Tibial artery (tissue), 4 donors: ENCODE data around the gene CTSS.

Source experiments
- DNase-seq, 2 donors: peaks; one replicate each; pipeline ENCODE4 v3.0.0-alpha.2; 2019
- H3K27ac ChIP-seq, 2 donors: fragments of 200-600 bp; sonication (generic) in 1 of 2; 1 replicate in 1 of 2; 2 replicates in 1 of 2; pipeline ENCODE4 v1.5.1; 2018 to 2019; ENCODE audit warnings: mild to moderate bottlenecking in 1 of 2
- H3K27me3 ChIP-seq, 2 donors: fragments of 200-600 bp; sonication (generic) in 1 of 2; one replicate each; pipeline versions ENCODE4 v1.5.1 to v1.6.0; 2016 to 2019
- H3K36me3 ChIP-seq, 3 donors: fragments of 200-600 bp; sonication (generic) in 2 of 3; one replicate each; pipeline ENCODE4 v1.5.1; 2016 to 2019; ENCODE audit warnings: mild to moderate bottlenecking in 2 of 3
- H3K4me1 ChIP-seq, 4 donors: fragments of 200-600 bp; sonication (generic) in 2 of 4; 1 replicate in 3 of 4; 2 replicates in 1 of 4; pipeline ENCODE4 v1.5.1; 2016 to 2019
- H3K4me3 ChIP-seq, 2 donors: fragments of 200-600 bp; sonication (generic) in 1 of 2; 1 replicate in 1 of 2; 2 replicates in 1 of 2; pipeline ENCODE4 v1.5.1; 2018 to 2019; ENCODE audit warnings: mild to moderate bottlenecking in 2 of 2
- H3K9me3 ChIP-seq, 3 donors: fragments of 200-600 bp; sonication (generic) in 1 of 3; one replicate each; pipeline ENCODE4 v1.5.1; 2016 to 2019
- intact Hi-C: fragments of 100-400 bp; cut with DNase I; formaldehyde crosslinking; loops from one replicate; pipeline ENCODE4 v1.15.0; 2023; ENCODE audit warnings: low total_unique reads
- TF ChIP-seq, protein P1 (sequence below), 2 experiments: fragments of 200-600 bp in 1 of 2; fragments of 450-650 bp in 1 of 2; IDR thresholded peaks; one replicate each; pipeline ENCODE4 v1.5.1; 2017 to 2019; ENCODE audit warnings: antibody characterized with exemption in 2 of 2, mild to moderate bottlenecking in 1 of 2, moderate library complexity in 1 of 2

Gene CTSS

DNA sequence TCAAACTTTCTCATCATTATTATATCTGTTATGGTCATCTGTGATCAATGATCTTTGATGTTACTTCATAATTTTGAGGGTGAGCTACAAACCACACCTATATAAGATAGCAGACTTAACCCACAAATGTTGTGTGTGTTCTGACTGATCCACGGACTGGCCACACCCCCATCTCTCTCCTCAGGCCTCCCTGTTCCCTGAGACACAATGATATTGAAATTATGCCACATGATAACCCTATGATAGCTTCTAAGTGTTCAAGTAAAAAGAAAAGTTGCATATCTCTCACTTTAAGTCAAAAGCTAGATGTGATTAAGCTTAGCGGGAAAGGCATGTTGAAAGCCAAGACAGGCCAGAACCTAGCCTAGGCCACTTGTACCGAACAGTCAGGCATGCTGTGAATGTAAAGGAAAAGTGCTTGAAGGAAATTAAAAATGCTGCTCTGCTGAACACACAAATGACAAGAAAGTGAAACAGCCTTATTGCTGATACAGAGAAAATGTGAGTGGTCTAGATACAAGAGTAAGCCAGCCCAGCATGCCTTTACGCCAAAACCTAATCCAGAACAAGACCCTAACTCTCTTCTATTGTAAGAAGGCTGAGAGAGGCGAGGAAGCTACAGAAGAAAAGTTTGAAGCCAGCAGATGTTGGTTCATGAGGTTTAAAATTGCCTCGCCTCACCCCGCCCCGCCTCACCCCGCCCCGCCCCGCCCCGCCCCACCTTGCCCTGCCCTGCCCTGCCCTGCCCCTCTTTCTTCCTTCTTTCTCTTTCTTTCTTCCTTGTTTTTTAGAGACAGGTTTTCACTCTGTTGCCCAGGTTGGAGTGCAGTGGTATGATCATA, 16.5 kb downstream of the CTSS start:
- intact Hi-C loops, result no loop called here
- DNase-seq, result no peak
- Histone ChIP-seq H3K4me3 (no peak overlapping the region), H3K9me3 (no peaks in the 10 kb centered on the region), H3K27ac (no peak overlapping the region), H3K27me3 (no peaks in the 10 kb centered on the region), H3K36me3 (peaks cover 0 to 3% (median 0%) of the 10 kb centered on the region in 3 donors), H3K4me1 (no peaks in the 10 kb centered on the region)
- TF ChIP-seq, protein P1, sequence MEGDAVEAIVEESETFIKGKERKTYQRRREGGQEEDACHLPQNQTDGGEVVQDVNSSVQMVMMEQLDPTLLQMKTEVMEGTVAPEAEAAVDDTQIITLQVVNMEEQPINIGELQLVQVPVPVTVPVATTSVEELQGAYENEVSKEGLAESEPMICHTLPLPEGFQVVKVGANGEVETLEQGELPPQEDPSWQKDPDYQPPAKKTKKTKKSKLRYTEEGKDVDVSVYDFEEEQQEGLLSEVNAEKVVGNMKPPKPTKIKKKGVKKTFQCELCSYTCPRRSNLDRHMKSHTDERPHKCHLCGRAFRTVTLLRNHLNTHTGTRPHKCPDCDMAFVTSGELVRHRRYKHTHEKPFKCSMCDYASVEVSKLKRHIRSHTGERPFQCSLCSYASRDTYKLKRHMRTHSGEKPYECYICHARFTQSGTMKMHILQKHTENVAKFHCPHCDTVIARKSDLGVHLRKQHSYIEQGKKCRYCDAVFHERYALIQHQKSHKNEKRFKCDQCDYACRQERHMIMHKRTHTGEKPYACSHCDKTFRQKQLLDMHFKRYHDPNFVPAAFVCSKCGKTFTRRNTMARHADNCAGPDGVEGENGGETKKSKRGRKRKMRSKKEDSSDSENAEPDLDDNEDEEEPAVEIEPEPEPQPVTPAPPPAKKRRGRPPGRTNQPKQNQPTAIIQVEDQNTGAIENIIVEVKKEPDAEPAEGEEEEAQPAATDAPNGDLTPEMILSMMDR (IDR thresholded peaks at IDR 0.05), result no peak

- Histone ChIP-seq H3K4me1 (no peaks in the 10 kb centered on the region), H3K4me3 (no peak overlapping the region), H3K36me3 (no peaks in the 10 kb centered on the region), H3K27me3 (no peaks in the 10 kb centered on the region), H3K27ac (no peak overlapping the region), H3K9me3 (no peaks in the 10 kb centered on the region)
- TF ChIP-seq, protein P1 (IDR thresholded peaks at IDR 0.05), result no peak
- DNase-seq, result no peak
- intact Hi-C loops, result no loop called here
Observed at GRCh38 chr1:150730130-150730721, 35.4 kb downstream of the CTSS start.

DNA sequence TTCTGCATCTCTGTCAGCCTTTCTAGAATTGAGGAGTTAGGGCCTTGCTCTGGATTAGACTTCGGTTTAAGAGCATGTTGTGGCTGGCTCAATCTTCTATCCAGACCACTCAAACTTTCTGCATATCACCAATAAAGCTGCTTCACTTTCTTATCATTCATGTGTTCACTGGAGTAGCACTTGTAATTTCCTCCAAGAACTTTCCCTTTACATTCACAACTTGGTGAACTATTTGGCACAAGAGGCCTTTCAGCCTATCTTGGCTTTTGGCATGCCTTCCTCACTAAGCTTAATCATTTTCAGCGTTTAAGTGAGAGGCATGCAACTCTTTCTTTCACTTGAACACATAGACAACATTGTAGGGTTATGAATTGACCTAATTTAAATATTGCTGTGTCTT, 41.2 kb downstream of the CTSS start:
- intact Hi-C loops, result no loop called here
- Histone ChIP-seq H3K27me3 (no peaks in the 10 kb centered on the region), H3K36me3 (no peaks in the 10 kb centered on the region), H3K4me3 (no peak overlapping the region), H3K27ac (no peak overlapping the region), H3K9me3 (no peaks in the 10 kb centered on the region), H3K4me1 (no peaks in the 10 kb centered on the region)
- TF ChIP-seq, protein P1 (IDR thresholded peaks at IDR 0.05), result no peak
- no peak for DNase-seq

DNA sequence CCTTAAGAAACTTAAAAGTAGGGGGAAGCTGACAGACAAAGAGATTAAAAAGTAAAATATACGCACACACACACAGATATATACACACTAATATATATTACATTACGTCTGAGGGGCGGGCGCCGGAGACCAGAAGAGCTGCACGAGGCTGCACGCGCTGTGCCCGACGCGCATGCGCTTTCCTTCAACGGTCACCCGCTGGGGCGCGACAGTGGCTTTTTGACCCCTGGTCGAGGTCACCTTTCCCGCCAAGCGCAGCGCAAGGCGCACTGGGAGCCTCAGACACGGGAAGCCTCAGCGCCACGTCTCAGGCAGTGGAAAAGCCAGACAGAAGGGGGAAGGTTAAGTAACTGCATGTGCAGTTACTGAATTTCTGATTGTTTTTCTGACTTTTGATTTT, 44.9 kb downstream of the CTSS start, which contains the start of gene HORMAD1:
Gene HORMAD1 (minus strand): TSS at position 193 of the 400 bp plus-strand sequence. CDS start 1,390 bp downstream, outside the sequence.
- Histone ChIP-seq H3K36me3 (no peaks in the 10 kb centered on the region), H3K9me3 (no peaks in the 10 kb centered on the region), H3K4me3 (no peak within 1 kb of the TSS), H3K27me3 (no peaks in the 10 kb centered on the region), H3K27ac (no peak within 1 kb of the TSS), H3K4me1 (no peaks in the 10 kb centered on the region)
- TF ChIP-seq, protein P1 (IDR thresholded peaks at IDR 0.05), result no peak
- DNase-seq, result no peak
- intact Hi-C loops, result no loop called here

DNA sequence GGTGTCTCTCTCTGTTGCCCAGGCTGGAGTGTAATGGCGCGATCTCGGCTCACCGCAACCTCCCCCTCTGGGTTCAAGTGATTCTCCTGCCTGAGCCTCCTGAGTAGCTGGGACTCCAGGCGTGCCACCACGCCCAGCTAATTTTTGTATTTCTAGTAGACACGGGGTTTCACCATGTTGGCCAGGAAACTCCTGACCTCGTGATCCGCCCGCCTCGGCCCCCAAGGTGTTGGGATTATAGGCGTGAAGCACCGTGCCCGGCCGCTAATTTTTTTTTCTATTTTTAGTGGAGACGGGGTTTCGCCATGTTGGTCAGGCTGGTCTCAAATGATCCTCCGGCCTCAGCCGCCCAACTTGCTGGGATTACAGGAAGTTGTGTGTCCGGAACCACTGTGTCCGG, 45.5 kb downstream of the CTSS start:
- DNase-seq, result no peak
- intact Hi-C loops, result no loop called here
- no peaks in the 10 kb centered on the region for H3K4me1 ChIP-seq
- no peaks in the 10 kb centered on the region for H3K27me3 ChIP-seq
- H3K36me3 ChIP-seq, result no peaks in the 10 kb centered on the region
- H3K9me3 ChIP-seq, result no peaks in the 10 kb centered on the region
- no peak overlapping the region for H3K4me3 ChIP-seq
- no peak overlapping the region for H3K27ac ChIP-seq
- TF ChIP-seq, protein P1 (IDR thresholded peaks at IDR 0.05), result no peak
